ENCODE data around the gene RNPC3. TPM values are rescaled to one million over a fixed set of nuclear protein-coding genes. Genes with fewer than 3 reads are reported as not detected.

RNPC3 gene, protein sequence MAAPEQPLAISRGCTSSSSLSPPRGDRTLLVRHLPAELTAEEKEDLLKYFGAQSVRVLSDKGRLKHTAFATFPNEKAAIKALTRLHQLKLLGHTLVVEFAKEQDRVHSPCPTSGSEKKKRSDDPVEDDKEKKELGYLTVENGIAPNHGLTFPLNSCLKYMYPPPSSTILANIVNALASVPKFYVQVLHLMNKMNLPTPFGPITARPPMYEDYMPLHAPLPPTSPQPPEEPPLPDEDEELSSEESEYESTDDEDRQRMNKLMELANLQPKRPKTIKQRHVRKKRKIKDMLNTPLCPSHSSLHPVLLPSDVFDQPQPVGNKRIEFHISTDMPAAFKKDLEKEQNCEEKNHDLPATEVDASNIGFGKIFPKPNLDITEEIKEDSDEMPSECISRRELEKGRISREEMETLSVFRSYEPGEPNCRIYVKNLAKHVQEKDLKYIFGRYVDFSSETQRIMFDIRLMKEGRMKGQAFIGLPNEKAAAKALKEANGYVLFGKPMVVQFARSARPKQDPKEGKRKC
- total RNA-seq: 10 to 100 TPM; 20.5 to 22.7 TPM
- long read RNA-seq, partial matches to known transcripts: 5 of 11 reads
- long read RNA-seq, other reads (novel, unspliced or antisense): 4 of 11 reads

DNA sequence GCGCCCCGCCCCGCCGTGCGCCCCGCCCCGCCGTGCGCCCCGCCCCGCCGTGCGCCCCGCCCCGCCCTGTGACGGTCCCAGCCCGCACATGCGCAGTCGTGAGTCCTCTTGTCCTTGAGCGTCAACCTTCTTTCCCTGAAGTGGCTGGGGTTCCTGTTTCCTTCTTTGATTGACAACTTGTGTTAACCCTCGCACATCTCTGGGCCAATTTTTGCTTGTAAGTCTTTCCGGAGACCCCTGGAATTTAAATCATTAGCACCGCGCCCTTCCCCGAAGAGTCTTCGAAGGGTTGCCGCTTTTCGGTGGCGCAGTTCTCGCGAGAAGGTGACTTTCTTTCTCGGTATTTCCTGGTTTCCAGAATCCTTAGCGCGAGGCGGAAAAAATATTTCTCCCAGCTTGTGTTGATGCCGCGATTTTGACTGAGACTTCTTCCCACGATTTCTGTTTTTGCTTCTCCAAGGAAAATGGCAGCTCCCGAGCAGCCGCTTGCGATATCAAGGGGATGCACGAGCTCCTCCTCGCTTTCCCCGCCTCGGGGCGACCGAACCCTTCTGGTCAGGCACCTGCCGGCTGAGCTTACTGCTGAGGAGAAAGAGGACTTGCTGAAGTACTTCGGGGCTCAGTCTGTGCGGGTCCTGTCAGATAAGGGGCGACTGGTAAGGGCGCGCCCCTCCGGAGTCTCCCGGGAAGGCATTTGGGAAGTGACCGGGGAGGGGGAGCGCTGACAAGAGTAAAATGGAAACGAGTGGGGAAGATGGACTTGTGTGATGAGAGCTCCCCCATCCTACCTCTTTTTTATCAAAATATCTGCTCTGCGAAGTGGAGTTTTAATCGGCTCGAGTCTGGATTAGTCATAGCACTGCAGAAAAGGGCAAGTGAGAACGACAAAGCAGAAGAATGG, at the start of gene RNPC3:
Gene RNPC3 (plus strand): TSS at position 93 of the 901 bp plus-strand sequence. CDS start 372 bp downstream, at position 465.
- intact Hi-C loops (cut with DNase I, micrococcal nuclease): no loop called here
- peak; percentile 87 for ATAC-seq
- peak; percentile 87 to 91 for DNase-seq

- DNase-seq (no peak), ATAC-seq (no peak)
- intact Hi-C loops (cut with DNase I, micrococcal nuclease): no loop called here
These were observed 48.4 kb upstream of the RNPC3 start for GRCh38 chr1:103477101-103477500.

GRCh38 chr1:103489935-103490334, 35.6 kb upstream of the RNPC3 start:
- no peak for DNase-seq
- ATAC-seq: no peak
- intact Hi-C loops (cut with DNase I, micrococcal nuclease): no loop called here

GRCh38 chr1:103492003-103492625, 33.4 kb upstream of the RNPC3 start:
- intact Hi-C loops (cut with DNase I, micrococcal nuclease): no loop called here
- DNase-seq (no peak), ATAC-seq (no peak)

- ATAC-seq (no peak), DNase-seq (no peak)
- intact Hi-C loops (cut with DNase I, micrococcal nuclease): no loop called here
These were observed 29.4 kb upstream of the RNPC3 start for GRCh38 chr1:103496014-103496635.

GRCh38 chr1:103497404-103497803, 28.1 kb upstream of the RNPC3 start:
- ATAC-seq (no peak), DNase-seq (no peak)
- intact Hi-C loops (cut with DNase I, micrococcal nuclease): no loop called here

- no peak for DNase-seq
- intact Hi-C loops (cut with DNase I, micrococcal nuclease): no loop called here
- no peak for ATAC-seq
These were observed 16.2 kb upstream of the RNPC3 start for GRCh38 chr1:103509250-103509649.

GRCh38 chr1:103513711-103514110, 11.8 kb upstream of the RNPC3 start:
- intact Hi-C loops (cut with DNase I, micrococcal nuclease): no loop called here
- DNase-seq (no peak), ATAC-seq (no peak)

GRCh38 chr1:103514920-103515503, 10.5 kb upstream of the RNPC3 start:
- no peak for DNase-seq
- peak; percentile 56 for ATAC-seq
- intact Hi-C loops (cut with DNase I, micrococcal nuclease): no loop called here

DNA sequence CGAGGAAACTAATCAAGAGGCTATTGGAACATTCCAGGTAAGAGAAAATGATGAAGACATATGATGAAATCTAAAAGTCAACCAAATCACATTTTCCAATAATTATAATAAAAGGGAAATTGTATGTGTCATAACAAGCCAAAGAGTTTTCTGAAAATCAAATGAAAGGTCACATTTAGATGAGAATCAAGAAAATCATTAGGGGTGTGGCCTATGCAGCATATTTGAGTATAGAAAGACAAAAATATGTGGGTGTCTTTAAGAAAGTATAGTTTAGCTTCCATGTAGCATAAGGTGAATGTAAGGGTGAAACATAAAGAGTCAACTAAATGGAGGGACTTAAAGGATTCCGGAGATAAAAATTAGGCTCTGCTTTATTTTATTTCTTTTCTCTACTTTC, 9.2 kb upstream of the RNPC3 start:
- DNase-seq (no peak), ATAC-seq (no peak)
- intact Hi-C loops (cut with DNase I, micrococcal nuclease): no loop called here

- no peak for ATAC-seq
- intact Hi-C loops (cut with DNase I, micrococcal nuclease): no loop called here
- DNase-seq: no peak
These were observed 8.8 kb upstream of the RNPC3 start for GRCh38 chr1:103516693-103517092.

DNA sequence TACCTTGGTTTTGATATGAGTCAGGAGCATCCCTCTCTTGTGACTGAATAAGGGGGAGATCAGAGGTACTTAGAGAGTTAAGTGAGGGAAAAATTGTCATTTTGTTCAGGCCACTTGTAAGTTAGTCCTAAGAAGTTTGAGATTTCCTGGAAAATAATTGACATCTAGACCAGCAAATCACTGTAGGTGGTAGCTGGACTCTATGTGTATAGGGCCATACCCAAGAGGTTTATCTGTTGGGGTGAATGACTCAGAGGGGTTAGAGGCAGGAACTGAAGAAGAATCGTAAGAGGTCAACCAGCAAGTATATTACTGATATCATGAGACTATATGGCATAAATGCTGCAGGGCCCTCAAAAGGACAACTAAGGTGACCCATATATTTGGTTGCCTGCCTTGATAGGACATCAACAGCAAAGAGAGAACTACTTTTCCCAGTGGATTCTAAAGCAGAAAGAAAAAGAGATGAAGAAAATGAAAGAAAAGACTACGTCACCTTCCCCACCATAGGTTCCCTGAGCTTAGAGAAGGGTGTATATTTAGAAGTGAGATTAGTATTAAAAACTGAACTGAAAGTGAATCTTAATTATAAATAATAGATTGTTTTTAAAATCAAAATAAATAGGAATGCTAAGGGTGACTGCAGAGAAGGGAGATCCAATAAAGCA, 8.0 kb upstream of the RNPC3 start:
- intact Hi-C loops (cut with DNase I, micrococcal nuclease): no loop called here
- DNase-seq (no peak), ATAC-seq (no peak)

- ATAC-seq: no peak
- DNase-seq: no peak
- intact Hi-C loops (cut with DNase I, micrococcal nuclease): no loop called here
These were observed 4.7 kb upstream of the RNPC3 start for GRCh38 chr1:103520822-103521221.

DNA sequence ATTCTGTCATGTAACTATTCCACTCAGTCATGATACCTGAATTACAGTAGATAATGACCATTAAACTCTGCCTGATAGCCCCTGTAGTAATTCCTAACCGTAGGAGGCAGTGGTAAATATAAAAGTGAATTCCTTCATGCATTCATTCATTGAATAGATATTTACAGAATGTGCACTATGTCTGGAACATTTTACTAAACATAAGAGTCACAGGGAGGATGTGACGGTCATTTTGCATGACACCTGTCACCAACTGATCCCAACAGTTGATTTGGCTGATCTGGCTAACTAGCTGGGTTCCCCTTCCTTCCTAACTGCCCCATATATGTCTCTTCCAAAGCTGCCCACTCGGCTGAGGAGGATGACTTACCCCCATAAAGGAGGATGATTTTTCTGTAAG, 2.2 kb upstream of the RNPC3 start:
- ATAC-seq: no peak
- intact Hi-C loops (cut with DNase I, micrococcal nuclease): no loop called here
- no peak for DNase-seq

DNA sequence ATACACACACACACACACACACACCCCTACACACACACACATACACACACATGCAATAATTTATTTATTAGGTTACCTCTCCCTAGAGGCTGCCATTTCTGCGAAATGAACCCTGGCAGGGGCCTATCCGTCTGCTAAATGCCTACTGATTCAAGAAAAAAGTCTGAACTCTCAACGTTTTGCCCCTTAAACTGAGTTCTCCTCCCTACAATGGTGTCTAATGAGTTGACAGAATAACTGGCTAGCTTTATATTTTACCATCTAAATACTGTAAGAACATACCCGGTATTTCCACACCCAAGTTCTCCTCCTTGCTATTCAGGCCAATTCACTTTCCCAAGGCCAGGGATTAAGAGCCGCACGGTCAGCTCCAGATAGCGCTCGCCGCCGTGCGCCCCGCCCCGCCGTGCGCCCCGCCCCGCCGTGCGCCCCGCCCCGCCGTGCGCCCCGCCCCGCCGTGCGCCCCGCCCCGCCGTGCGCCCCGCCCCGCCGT, 339 bp upstream of the RNPC3 start:
- ATAC-seq: peak; percentile 84
- DNase-seq: no peak
- intact Hi-C loops (cut with DNase I, micrococcal nuclease): no loop called here

DNA sequence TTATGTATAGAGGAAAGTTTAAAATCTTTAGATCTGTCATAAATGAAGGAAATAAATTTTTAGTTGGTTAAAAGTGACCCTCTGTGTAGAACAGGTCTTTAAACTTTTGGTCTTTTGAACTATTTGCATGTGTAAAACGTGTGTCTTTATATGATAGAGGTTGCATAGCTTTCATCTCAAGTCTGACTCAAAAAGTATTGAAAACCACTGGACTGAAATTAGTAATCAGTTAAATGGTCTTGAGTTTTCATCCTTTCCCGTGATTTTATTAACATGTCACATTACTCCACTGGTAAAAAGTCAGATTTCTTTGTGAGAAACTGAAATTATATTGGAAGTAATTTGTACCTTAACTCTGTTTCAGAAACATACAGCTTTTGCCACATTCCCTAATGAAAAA, 1.8 kb downstream of the RNPC3 start:
- ATAC-seq (no peak), DNase-seq (no peak)
- intact Hi-C loops (cut with DNase I, micrococcal nuclease): no loop called here

DNA sequence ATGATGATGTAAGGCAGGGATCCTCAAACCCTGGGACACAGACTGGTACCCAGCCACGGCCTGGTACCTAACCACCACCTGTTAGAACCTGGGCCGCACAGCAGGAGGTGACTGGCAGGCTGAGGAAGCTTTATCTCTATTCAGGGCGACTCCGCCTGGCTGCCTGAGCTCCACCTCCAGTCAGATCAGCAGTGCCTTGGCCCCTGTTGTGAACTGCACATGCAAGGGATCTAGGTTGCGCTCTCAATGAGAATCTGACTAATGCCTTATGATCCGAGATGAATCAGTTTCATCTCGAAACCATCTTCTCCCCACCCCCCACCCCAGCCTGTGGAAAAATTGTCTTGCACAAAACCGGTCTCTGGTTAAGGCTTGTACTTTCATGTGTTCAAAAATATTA, 4.2 kb downstream of the RNPC3 start:
- intact Hi-C loops (cut with DNase I, micrococcal nuclease): no loop called here
- ATAC-seq: no peak
- peak in 1 of 2 donors; percentile 4 for DNase-seq

DNA sequence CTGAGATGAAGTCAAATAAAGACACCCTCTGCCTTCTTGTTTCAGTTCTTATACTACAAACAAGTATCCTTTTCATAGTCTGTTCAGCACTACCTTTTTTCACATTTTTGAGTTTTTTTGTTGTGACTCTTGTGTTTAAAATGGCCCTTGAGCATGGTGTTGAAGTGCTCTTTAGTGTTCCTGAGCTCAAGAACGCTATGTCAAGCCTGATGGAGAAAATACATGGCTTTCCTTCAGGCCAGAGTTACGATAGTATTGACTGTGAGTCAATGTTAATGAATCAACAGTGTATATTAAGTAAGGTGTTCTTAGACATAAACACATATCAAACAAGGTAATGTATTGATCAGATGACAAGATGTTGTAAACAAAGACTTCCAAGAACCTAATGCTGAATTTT, 12.7 kb downstream of the RNPC3 start:
- DNase-seq (no peak), ATAC-seq (no peak)
- intact Hi-C loops (cut with DNase I, micrococcal nuclease): no loop called here

Data from left colon (tissue), 2 donors.